Measurements from ENCODE around the gene F8A3.
"Not testable (repeated sequence)": the region's sequence is repeated elsewhere in the genome, so short reads cannot be mapped to it uniquely, and the experiment has no call there.

The F8A3 gene
- 0 to 0.08 (median 0) reads per million in 17 experiments for total RNA-seq

- not testable (repeated sequence) for DNase-seq
These were observed at the start of gene F8A3 for GRCh38 chrX:155458471-155458870. F8A3 (minus strand) TSS chrX:155458620; CDS start chrX:155458600, 20 bp downstream.

- DNase-seq, result no peak
These were observed 46.9 kb upstream of the F8A3 start for GRCh38 chrX:155505296-155505695.

GRCh38 chrX:155495134-155495533 is 36.7 kb upstream of the F8A3 start:
- not testable (repeated sequence) for DNase-seq

- not testable (repeated sequence) for DNase-seq
These were observed 33.0 kb upstream of the F8A3 start for GRCh38 chrX:155491421-155491820.

GRCh38 chrX:155477136-155477535 is 18.7 kb upstream of the F8A3 start:
- DNase-seq, result not testable (repeated sequence)

- not testable (repeated sequence) for DNase-seq
These were observed 8.0 kb upstream of the F8A3 start for GRCh38 chrX:155466269-155466938.

GRCh38 chrX:155460501-155460900 is 2.1 kb upstream of the F8A3 start:
- not testable (repeated sequence) for DNase-seq

GRCh38 chrX:155457761-155458447 is 516 bp downstream of the F8A3 start:
- not testable (repeated sequence) for DNase-seq

GRCh38 chrX:155441097-155441496 is 17.3 kb downstream of the F8A3 start:
- no peak for DNase-seq

GRCh38 chrX:155435744-155436112 is 22.7 kb downstream of the F8A3 start:
- DNase-seq, result no peak

GRCh38 chrX:155434906-155435743 is 23.3 kb downstream of the F8A3 start:
- DNase-seq, result peak in 3 of 4 experiments; percentile 2 to 25 (median 24)

GRCh38 chrX:155417769-155418168 is 40.7 kb downstream of the F8A3 start:
- DNase-seq, result no peak

All from suppressor macrophage (primary cell).